NOMO-1 treated with dmso at 0.1 percent for 144 hours (cell line): ENCODE results near the gene GSTM5.
A peak's percentile ranks its signal among the peaks of the same experiment; 100 is the strongest.
"Not testable (repeated sequence)": the region's sequence is repeated elsewhere in the genome, so short reads cannot be mapped to it uniquely, and the experiment has no call there.

Experiments used
- DNase-seq: peaks from one replicate; lab custom pipeline; 2025; ENCODE audit not compliant: unreplicated experiment; lab: John Stamatoyannopoulos, UW

GSTM5 gene

DNA sequence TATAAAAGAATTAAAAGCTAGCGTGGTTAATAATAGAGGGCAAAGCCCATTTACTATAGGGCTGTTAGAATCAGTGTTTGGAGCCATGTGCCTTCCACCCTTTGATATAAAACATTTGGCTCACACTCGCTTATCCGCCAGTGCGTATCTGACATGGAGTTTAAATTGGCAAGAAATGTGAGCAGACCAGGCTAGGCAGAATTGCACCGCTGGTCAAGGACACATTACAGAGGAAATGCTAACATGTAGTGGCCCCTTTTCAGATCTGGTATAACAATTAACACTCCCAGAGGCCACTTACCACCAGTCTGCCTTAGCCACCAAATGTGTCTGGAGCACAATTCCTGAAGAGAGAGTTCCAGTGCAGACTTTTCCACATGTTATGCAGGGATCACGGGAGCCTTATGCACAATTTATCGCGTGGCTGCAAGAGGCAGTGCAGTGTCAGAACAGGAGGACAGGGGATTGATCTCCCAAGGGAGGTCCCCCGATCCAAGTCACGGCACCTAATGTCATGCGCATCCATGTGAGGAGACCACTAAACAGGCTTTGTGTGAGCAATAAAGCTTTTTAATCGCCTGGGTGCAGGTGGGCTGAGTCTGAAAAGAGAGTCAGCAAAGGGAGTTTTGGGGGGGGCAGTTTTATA, 14.8 kb downstream of the GSTM5 start:
- DNase-seq = no peak

- DNase-seq = no peak
Observed at GRCh38 chr1:109728870-109729269, 16.8 kb downstream of the GSTM5 start.

DNA sequence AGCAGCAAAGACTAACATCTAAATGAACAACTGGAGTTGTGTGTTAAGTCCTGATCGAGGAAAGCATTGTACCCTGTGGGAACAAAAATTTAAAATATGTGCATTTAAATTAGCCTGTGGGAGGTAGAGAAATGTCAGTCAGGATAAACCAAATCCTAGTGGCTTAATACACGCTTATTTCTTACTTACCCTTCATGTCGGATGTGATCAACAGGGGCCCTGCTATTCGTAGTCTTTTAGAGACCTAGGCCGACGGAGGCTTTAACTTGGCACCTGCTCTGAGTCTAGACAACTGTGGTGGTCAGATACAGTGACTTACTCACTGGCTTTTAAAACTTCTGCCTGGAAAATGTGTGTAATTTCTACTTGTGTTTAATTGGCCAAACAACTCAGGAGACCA, 18.6 kb downstream of the GSTM5 start:
- DNase-seq = no peak

GRCh38 chr1:109732390-109732881, 20.4 kb downstream of the GSTM5 start:
- DNase-seq = no peak

DNA sequence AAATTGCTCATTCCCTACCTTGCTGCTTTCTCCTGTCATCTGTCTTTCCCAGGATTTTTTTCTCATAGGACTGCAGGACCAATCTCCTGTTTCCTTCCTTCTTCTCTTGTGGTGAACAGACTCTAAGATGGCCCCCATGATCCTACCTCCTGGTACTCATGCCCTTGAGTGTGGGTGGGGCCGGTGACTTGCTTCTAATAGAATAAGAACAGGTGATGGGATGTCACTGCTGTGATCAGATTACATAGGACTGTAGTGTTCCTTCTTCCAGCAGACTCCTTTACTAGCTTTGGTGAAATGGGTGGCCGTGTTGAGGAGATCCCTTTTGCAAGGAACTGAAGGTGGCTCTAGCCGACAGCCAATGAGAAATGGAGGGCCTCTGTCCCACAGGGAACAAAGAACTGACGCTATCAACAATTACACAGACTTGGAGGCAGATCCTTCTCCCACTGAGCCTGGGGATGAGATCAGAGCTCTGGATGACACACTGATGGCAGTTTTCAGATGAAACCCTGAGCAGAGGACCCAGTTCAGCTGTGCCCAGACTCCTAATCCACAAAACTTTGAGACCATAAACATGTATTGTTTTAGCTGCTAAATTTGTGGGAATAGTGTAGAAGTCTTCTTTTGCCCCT, 21.3 kb downstream of the GSTM5 start:
- DNase-seq = no peak

GRCh38 chr1:109739738-109740614, 27.9 kb downstream of the GSTM5 start:
- peak; percentile 51 for DNase-seq

DNA sequence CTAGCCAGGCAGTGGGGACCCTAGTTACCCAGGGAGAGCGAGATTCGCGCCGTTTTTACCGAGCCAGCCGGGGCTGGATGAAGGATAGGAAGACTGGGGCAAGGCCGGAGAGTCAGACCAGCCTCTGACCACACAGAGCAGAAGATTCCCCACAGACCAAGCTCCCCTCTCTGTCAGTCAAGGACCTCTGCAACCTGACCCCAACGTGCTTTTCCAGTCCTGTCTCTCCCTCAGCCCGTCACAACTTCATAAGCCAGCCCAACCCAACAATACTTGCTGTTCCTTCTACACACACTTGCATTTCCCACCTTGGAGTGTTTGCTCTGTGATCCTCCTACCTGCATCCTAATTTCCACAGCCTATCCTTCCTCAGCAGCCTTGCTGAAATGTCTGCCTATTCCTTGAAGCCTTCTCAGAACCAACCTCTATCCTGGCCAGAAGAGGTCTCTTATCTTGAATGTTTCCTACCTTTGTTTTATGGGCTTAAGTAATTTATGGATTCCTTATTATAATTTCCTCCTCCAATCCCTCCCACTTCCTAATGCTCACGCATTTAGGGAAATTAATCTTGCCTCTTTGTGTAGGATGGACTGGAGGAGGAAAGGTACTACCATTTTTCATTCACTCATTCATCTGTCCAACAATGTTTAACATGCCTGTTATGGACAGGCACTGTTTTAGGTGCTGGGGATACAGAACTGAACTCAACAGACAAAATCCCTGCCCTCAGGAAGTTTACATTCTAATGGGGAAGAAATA, 28.7 kb downstream of the GSTM5 start, which contains the start of gene GSTM3:
TSS of gene GSTM3 (minus strand) at position 424 of the 759 bp plus-strand sequence. CDS start 751 bp downstream, outside the sequence.
- no peak for DNase-seq

- not testable (repeated sequence) for DNase-seq
Observed at GRCh38 chr1:109748311-109748710, 36.3 kb downstream of the GSTM5 start.

DNA sequence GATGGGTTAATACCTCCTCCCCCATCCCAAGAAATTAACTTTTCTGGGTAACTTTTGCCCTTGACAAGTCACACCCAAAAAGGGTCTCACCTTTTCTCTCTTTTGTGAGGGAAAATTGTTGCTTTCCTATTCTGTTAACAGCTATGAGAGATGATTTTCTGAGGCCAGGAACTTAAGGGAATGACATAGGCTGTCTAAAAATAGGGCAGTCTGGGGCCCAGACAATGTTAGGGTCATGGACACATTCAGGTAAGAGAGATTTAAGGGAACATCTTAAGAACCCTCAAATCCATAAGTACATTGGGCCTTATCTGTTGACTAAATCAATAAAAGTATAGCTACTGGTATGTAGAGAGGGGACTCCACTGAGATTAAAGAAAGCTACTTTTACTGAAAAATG, 37.2 kb downstream of the GSTM5 start:
- no peak for DNase-seq

GRCh38 chr1:109750241-109750882, 38.3 kb downstream of the GSTM5 start:
- DNase-seq = no peak

- no peak for DNase-seq
Observed at GRCh38 chr1:109750920-109751319, 38.9 kb downstream of the GSTM5 start.

DNA sequence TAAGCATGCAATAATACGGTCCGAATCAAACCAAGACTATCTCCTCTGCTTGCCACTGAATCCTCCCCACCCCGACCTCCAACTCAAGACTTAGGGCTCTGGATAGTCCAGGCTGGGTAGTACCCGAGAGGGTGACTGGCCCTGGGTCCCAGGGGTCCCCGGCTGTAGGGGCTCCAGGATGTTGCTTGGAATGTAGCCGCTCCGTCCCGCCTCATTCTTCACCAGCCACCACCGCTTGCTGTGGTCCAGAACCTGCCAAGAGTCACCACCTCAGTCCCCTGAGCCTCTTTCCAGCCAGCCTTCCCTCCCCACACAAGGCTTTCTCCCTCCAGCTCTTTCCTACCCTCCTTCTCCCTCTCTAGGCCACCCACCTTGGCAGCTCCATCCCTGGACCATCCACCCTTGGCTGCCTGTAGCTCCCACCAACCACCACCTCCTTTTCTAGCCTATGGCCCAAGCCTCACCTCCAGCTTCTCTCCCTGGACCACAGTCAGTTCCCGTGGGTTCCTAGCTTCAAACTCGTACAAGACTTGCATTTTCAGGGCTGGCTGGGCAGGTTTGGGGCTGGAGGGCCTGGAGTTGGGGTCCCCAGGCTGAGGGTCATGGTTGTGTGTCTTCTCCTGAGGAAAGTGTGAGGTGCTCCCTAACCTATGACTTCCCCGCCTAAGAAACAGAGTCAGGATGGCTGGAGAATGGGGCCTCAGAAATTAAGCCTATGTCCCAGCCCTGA, 39.6 kb downstream of the GSTM5 start:
- DNase-seq = no peak

DNA sequence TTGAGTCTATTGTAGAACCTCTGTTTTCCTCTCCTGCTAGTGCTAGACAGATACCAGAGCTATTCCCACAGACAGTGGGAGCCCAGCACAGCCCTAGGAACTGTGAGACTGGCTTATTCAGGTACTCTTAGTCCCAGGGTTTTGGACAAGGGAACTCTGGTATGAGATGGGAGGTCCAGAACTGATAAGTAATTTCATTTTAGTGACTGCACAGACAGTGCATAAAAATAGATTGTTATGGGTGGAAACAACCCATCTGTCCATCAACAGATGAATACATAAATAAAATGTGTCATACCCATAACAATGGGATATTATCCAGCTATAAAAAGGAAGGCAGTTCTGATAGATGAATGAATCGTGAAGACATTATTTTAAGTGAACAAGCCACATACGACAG, 42.7 kb downstream of the GSTM5 start:
- DNase-seq = no peak

GRCh38 chr1:109756325-109756724, 44.3 kb downstream of the GSTM5 start:
- not testable (repeated sequence) for DNase-seq

DNA sequence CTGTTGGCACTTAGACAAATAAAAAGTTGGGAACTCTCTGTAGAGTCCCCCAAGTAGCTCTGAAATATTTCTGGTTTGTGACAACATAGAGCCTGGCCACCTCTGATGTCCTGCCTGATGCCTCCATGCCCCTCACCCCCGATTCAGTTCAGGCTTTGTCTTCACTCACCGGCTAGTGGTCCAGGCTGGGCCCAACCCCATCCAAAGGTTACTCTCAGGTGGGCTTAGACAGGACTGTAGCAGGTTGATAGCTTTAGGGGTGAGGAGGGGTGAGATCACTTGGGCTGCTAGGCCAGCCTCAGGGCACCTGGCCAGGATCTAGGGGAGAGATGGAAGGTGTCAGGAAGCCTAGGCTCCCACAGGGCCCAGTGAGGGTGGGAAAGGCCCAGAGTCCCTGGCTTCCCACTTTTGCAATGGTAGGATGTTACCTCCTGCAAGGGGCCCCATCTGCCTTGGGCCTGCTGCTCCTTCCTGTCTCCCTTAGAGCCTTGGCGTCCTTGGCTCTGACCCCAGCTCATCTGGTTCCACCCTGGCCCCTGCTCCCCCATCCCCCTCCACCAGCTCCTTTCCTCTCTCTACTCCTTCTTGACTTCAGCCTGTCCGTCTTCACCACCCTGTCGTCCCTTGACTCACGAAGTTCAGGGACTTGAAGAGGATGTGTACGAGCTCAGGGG, 44.9 kb downstream of the GSTM5 start:
- DNase-seq = no peak

DNA sequence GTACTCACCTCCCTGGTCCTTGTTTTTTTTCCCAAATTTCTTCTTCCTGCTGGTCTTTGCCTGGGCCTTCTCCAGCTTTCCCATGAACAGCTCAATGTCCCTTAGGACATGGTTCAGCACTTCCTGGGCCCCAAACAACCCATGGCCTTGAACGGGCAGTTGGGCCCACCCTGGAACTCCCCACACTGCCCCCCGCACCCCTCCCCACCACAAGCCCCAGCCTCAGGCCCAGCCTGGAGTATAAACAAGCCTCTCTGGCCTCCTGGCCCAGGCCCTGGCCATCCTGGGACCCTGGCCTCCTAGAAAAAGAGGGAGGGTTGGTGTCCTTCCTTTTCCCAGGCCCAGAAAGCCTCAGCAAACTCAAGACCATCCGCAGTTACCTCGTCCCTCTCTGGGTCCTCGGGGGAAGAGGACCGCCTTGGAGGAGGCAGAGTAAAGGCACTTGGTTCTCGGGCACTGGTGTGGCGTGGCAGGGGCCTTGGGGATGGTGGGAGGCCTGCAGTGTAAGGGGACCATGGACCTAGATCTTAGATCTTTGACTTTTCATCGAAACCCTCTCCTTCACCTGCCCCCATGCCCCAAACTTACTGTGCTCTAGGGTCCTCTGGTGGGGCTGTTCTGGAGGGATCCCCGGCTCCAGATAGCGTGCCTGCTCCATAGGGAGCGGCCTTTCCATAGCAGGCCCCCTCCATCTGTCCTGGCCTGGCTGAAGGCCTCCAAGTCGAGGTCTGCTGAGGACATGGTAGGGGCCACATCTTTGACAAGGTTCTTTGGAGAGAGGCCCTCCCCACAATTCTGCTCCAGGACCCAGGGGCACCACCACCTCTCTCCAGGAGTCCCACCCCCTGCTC, 46.1 kb downstream of the GSTM5 start:
- no peak for DNase-seq

DNA sequence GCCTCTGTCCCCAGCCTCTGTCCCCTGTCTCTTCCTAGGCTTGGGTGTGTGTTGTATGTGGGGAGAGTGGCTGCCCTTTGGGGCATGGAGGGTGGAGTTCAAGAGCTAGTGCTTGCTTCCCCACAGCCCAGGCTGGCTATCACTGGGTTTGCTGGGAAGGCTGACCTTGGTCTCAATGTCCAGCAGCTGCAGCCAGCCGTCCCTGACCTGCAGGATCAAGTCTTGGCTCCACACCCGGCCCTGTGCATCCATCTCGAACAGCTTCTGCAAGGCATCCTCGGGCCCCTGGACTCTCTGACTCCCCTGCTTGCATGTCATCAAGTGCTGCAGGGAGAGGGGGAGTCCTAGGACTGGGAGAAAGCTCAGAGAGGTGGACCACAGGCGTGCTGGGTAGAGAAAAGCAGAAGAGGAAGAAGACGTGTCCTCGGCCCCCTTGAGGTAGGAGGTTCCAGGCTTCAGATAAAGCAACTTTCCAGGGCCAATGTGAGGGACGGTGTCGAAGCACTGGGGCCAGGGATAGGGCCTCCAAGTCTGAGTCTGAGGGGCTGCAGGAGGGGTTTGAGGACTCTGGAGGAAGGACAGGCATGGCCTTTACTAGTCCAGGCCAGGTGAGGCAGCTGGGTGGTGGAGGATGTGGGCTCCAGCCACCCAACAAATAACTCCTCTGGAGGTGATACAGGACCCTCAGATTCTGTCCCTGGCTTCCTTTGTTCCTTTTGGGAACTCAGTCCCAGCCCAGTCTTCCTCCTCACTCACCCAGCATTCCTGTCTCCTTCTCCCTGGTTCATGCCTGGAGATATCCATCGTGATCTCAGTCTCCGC, 47.7 kb downstream of the GSTM5 start:
- no peak for DNase-seq
